ENCODE results near the gene CSTB. TPM values are rescaled to one million over a fixed set of nuclear protein-coding genes. Genes with fewer than 3 reads are reported as not detected.

Gene CSTB
- total and polyA plus RNA-seq, 2 of the 8 experiments (the other 6 are each of a cell fraction or from before 2014, with no cell fraction given), result 53.8 to 64.1 TPM

DNA sequence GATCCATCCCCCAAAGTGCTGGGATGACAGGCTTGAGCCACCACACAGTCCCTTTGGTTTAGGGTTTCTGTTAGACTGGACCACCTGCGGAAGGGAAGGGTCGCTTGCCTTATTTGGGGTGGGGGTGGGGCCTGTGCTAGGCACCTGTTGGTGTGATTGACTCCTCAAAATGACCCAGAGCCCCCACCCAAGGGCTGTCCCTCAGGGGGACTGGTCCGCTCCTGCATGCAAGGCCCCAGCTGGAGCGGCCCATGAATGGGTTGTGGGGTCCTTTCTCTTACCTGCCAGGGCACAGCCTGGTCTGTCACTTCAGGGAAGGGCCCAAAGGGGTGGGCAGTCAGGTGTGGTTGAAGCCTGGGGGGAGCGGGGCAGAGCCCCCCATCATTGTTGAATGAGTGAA is 1.8 kb upstream of the CSTB start:
- Histone ChIP-seq H4K8ac (ENCODE audit: extremely low read depth, insufficient read depth, low read length) (no peak overlapping the region), H3K23me2 (ENCODE audit: low read depth, low read length) (peaks cover 4% of the 10 kb centered on the region; the same call in 1 of the 2 replicates), H3K4me1 (replicated peaks in 1 of 4; ENCODE audit: control insufficient read depth in 3 of 4, insufficient read depth in 4 of 4, low read length in 3 of 4) (peaks cover 0 to 9% (median 4%) of the 10 kb centered on the region in 4 experiments; a peak in 5 of 7 replicates), H3K27ac (ENCODE audit: low read depth, low read length) (no peak overlapping the region), H2AFZ (ENCODE audit: low read length) (no peak overlapping the region), H3K79me1 (ENCODE audit: low read depth, low read length) (no peaks in the 10 kb centered on the region; the same call in 1 of the 2 replicates), H3K27me3 (replicated peaks in 1 of 4; ENCODE audit: control insufficient read depth in 3 of 4, extremely low read depth in 1 of 4, insufficient read depth in 3 of 4, low read length in 3 of 4) (no peaks in the 10 kb centered on the region), H3K9ac (replicated peaks in 1 of 4; ENCODE audit: extremely low read depth in 1 of 4, low read depth in 3 of 4, low read length in 3 of 4) (no peak overlapping the region), H2BK5ac (ENCODE audit: low read depth, low read length) (no peak overlapping the region), H2BK12ac (ENCODE audit: low read depth, low read length) (no peak overlapping the region), H2BK120ac (replicated peaks; ENCODE audit: low read depth, low read length) (no peak overlapping the region), H2BK15ac (ENCODE audit: low read length) (no peak overlapping the region), H4K5ac (ENCODE audit: insufficient read length, low read depth, low read length) (no peak overlapping the region), H2BK20ac (ENCODE audit: low read length) (no peak overlapping the region), H3K4ac (replicated peaks; ENCODE audit: insufficient read length, low read depth, low read length) (no peak overlapping the region), H3K9me3 (ENCODE audit: insufficient read depth in 2 of 2, low read depth in 1 of 2, low read length in 1 of 2) (no peaks in the 10 kb centered on the region), H3K14ac (ENCODE audit: insufficient read length) (no peak overlapping the region), H3K79me2 (ENCODE audit: control insufficient read depth in 1 of 2, insufficient read depth in 2 of 2, low read length in 2 of 2) (peaks cover 0 to 19% of the 10 kb centered on the region in 2 experiments; a peak in 1 of 4 replicates), H3K4me2 (ENCODE audit: insufficient read depth in 1 of 2, low read depth in 2 of 2, low read length in 2 of 2) (no peak overlapping the region), H3K23ac (ENCODE audit: insufficient read length) (no peak overlapping the region), H4K91ac (replicated peaks; ENCODE audit: insufficient read length, low read length) (no peak overlapping the region), H3K4me3 (ENCODE audit: extremely low read depth in 1 of 4, insufficient read depth in 2 of 4, low read depth in 3 of 4, low read length in 4 of 4) (no peak overlapping the region), H4K20me1 (replicated peaks in 1 of 2; ENCODE audit: control insufficient read depth in 1 of 2, insufficient read depth in 2 of 2, low read length in 2 of 2) (peaks cover 0 to 6% of the 10 kb centered on the region in 2 experiments), H3K18ac (ENCODE audit: extremely low read depth, low read length) (no peak overlapping the region), H3K56ac (replicated peaks; ENCODE audit: insufficient read length, low read depth, low read length) (no peak overlapping the region), H3K36me3 (ENCODE audit: control insufficient read depth in 2 of 4, insufficient read depth in 4 of 4, low read length in 3 of 4) (peaks cover 8 to 14% (median 10%) of the 10 kb centered on the region in 4 experiments; a peak in 6 of 8 replicates), H2AK5ac (ENCODE audit: low read depth, low read length) (no peak overlapping the region)
- 88% methylated on average over 5 of the region's 5 CpGs; no CpG with 5 or more reads in 1 of the 2 experiments for WGBS, 2 experiments (ENCODE audit: extremely low coverage in 1 of 2, insufficient coverage in 1 of 2, insufficient read length in 1 of 2, insufficient replicate concordance in 2 of 2, low coverage in 1 of 2, low lambda C conversion rate in 2 of 2, missing lambda C conversion rate in 1 of 2)
- ChIA-PET CTCF (ENCODE audit: partially characterized antibody) (interaction anchor here (0.6 to 0.8 kb wide), 2 partner anchors 9 to 105 kb away, joined by 3 to 4 read pairs; no protein-coding TSS in a partner anchor), POLR2A (ENCODE audit: partially characterized antibody) (interaction anchor here (0.9 kb wide), 1 partner anchor 13 kb away, joined by 4 read pairs; no protein-coding TSS in a partner anchor)
- no peak for DNase-seq (ENCODE audit: low read depth in 1 of 2, low spot score in 2 of 2)
- no peak for FAIRE-seq
- TF ChIP-seq NRF1 (IDR thresholded peaks at IDR 0.05; ENCODE audit: low read depth, low read length) (no peak), JUND (IDR thresholded peaks at IDR 0.05; ENCODE audit: low read length) (no peak), SRF (IDR thresholded peaks at IDR 0.05; ENCODE audit: low read depth, low read length) (peak; percentile 73)
